GM18870 (cell line): ENCODE data around the gene CHSY3.

Source experiments
- ATAC-seq: cut with Tn5 transposase; IDR thresholded peaks from one replicate; pipeline ENCODE4 v1.9.1; 2021; ENCODE audit warnings: moderate library complexity; ENCODE audit not compliant: unreplicated experiment

Gene CHSY3

DNA sequence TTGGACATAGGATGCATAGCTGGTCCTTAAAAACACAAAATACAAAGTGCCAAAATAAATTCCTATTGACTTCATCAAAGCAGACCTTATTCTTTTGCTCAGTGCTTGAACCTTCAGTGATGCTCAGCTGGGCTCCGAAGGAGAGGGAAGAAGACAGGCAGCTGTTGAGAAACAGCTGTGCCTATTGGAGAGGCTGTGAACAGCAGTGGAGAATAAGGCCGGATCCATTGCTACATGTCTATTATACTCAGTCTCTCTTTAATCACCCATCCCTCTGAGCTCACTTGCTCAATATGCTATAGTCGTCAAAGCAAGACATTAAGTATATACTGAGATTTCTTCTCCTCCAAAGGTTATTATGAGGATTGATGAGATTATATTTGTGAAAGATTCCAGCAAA lies 174.4 kb downstream of the CHSY3 start:
- no peak for ATAC-seq

DNA sequence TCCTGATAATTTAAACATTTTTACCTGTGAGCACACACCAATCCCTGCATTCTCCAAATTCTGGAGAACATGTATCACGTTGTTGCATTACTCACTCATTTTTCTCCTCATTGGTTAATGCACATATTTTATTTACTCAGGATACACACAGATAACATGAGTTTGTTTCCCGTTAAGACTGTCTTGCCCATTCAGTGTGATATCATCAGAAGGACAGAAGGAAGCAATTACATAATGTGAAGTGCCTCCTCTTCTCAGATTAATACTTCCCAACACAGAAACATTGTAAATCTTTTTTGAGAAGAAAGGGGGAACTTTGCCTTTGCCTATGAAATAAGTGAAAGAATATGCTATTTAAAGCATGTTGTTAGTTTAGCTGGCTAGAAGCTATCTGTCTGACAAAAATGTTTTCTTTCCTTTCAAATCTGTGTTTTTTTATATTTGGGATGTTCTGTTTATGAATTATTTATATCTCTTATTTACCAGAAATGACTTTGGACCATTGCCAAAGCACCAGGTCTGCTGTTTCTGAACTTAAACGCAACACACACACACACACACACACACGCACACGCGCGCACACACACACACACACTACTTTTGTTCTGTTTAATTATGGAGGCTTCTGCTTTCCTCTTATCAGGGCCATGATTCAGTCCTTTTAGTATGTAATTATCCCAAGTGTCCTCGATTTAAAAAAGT lies 186.5 kb downstream of the CHSY3 start:
- no peak for ATAC-seq

DNA sequence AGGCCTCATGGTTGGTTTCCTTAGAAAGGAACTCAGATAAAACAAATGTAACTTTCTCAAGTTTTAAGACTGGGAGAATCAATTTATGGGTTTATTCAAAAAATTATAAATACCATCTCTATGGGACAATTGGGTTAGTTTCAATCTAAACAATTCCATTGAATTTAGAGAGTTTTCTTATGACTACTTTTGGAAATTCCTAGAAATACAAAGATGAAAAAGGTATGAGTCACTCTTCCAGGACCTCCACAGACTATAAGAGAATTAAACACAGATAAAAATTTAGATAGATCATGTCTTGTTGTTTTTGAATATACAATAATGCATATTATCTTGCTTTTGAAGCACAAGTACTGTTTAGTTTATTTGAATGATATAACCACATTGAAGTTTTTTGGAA lies 188.7 kb downstream of the CHSY3 start:
- no peak for ATAC-seq

DNA sequence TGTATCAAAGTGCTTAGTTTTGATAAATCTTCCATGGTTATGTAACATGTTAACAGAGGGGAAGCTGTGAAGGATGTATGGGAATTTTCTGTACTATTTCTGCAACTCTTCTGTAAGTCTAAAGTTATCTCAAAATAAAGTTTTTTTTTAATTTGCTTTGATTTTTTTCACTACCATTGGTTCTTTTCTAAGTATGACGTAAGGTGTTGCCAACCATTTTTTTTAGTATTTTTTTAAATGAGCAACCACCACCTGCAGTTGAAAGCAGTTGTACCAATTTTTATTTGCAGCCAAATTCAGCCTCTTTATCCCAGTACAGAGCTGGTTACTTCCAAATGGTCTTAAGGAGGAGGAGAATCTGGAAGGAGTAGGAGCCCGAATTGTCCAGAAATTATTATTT lies 192.2 kb downstream of the CHSY3 start:
- ATAC-seq, result no peak

DNA sequence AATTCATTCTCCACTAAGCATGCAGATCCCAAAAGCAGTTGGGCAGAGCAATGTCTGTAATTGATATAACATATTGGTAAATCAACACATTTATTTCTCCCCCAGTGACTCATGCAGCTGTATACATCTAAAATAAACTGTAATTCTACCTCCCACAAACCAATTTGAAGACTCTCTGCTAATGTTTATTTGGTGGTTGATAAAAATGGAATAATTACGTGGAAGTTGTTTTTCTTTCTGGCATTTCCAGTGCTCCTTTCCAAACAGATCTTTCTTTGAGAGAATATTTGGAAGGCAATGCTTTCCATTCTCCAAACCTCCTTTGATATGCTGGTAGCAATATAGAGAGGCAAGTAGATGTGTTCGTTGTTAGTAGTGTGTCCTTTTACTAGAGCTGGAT lies 194.7 kb downstream of the CHSY3 start:
- ATAC-seq, result no peak

DNA sequence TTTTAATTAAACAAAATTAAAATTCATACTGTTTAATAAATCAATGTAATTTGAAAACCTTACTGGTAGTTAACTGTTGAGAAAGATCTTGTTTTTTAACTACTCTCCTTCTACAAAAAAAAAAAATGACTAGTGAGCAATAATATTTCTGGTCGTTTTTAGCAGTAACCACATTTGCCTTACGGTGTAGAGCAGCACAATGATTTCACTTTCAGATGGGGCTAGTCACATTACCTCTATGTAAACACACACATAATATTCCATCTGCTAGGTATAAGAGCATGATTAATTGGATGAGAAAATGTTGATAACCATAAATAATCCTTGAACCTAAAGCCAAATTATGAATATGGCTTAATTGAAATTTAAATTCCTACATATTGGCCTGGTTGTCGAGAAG lies 198.1 kb downstream of the CHSY3 start:
- peak; percentile 87 for ATAC-seq

DNA sequence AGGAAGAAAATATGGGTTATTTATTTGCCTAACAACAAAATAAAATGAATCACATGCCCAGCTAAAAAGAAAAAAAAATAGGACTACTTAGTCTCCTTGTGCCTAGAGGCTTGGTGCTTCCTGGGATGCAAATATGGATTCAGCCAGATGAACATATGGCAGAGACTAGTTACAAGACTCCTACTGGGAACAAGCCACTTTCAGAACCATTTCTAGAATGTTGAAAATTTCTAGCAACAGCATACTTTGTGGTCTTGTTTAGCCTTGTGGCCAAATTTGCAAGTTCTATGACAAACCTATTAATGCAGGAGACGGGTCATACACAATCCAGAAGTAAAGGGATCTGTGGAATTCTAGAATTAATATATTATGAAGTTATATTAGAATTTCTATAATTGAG lies 198.7 kb downstream of the CHSY3 start:
- ATAC-seq, result no peak

DNA sequence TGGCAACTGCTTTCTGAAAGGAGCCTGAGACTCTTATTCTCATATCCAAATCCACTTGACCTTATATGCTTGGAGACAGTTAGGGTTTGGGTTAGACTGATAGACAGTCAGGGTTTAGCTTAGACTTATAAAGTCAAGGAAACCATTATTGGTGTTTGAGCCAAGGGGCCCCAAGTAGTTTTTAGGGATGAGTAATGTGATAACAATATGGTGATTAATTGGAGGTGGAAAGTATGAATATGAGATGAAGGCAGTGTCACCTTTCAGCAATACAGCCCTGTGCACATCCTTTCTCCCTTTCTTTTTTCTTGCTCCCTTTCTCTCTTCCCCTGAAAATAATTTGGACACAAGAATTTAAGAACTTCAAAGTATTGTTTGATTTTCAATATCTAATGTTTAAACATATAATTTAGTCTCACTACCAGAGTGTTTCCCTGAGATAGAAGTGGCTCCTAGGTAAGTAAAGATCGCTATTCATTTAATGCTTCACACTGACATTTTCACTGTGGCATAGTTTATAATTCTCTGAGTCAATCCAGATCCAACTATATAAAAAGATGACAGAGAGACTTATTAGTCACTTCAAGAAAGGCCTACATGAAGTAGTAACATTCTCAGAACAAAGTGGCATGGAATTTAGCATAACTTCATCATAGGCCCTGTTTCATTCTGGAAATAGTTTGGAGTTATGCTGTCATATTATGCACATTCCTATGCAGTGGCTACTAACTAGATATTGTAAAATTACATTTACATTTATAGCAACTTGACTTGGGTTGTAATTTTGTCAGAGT lies 200.8 kb downstream of the CHSY3 start:
- ATAC-seq, result no peak

DNA sequence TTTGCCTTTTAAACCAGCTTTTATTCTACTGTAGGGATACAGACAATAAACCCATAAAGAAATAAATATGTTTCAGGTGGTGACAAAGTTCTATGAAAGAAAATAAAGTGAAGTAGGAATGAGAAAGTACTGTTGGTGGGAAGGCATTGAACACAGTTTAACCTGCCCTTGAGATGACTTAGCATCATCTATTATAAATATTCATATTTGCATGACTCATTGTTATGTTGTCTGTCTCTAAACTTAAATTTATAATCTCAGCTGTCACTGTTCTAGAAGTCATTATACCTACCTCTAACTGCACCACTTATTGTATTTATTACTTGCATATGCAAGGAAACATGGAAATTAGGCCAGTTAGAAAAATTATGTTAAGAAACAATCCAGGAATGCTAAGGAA lies 202.2 kb downstream of the CHSY3 start:
- ATAC-seq, result no peak

DNA sequence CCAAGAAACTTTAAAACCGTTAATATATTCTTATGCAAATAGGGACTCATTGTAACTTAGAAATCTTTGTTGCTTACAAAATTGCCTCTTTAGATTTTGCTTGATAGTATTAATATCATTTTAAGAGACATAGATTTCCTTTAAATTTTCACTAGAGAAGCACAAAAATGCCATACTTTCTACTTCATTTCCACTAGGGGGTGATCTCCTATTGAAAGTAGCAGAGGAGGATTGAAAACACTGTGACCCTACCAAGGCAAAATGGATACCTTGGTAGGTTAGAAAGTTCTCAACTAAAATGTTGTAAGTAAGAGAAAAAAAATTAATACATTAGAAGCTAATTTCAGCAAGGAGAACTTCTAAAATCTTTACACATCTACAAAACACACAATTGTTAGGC lies 204.9 kb downstream of the CHSY3 start:
- ATAC-seq, result no peak

DNA sequence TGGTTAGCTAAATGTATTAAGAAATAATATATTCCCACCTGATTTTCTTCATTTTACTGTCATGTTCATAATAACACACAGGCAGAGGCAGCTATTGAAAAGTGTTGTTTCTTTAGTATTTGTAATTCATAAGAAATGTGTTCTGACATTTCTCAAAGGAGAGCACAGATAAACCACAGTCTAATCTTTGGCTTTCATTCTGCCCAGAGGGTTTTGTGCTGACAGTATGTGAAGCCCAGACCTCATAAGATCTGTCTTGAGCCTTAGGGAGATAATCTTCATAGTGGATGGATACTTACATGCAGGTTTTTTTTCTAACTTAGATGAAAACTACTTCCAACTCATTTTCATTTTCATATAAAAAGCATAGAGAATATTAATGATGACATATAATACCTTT lies 206.1 kb downstream of the CHSY3 start:
- ATAC-seq, result no peak

DNA sequence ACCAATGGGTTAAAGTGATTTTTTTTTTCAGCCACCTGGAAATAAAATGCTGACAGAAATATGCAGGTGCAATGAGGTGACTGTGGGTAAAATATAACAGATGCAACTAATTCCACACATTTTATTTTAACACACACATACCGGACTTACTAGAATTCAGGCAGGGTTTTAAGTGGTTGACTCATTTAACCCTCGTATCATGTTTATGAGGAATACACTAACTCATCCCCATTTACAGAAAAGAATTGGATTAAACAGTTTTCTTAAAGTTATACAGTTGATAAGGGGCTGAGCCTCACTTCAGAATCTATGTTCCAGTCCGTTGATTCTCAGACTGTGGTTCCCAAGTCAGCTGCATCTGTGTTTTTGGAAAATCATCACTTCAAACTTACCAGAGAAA lies 207.5 kb downstream of the CHSY3 start:
- ATAC-seq, result no peak

DNA sequence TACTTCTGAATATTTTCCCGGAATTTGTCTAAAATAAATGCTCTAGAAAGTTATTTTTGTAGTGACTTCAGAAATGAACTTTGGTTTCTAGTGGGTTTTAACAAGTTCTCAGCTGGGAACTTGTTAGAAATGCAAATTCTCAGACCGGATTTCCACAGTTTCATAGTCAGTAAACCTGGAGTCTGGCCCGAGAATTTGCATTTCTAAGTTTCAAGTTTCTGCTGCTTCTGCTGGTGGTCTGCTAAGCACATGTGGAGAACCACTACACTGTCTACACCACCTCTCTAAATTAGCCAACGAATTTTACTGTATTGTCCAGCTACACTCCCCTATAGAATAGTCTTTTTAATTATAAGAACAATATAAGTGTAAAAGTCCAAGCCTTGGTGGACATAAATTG lies 208.0 kb downstream of the CHSY3 start:
- peak; percentile 86 for ATAC-seq

DNA sequence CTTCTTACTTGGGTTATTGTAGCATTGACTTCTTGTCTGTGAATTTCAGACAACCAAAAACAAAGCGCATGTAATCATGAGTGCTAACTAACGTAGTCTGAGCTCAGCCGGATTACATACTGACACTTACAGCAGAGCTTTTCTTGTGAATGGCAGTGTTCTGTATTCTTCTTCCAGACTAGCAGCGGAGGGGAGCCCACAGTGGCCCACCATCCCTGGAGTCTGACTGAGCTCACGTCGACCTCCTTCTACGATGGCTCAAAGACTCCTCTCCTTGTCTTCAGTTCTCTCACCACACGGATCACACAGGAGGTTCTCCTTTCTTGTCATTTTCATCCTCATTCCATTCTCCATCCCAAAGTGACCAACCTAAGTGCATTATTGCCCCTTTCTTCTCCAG lies 211.4 kb downstream of the CHSY3 start:
- no peak for ATAC-seq

DNA sequence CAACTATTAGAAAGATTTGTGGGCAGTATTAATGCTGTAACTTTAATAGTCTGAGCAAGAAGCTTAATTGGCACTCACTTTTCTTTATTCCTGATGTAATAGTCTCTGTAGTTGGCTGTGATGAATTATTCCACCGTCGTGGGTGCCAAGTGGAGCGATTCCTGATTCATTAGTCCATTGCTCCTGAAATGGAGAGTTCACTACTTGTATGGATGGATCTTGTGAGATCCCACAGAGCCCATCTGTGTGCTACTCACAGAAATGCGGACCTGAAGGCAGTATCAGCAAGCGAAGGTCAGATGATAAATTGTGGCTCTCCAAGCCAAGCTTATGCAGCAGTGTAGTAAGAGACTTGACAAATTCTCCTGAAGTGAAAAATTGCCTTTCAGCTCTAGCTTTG lies 212.2 kb downstream of the CHSY3 start:
- no peak for ATAC-seq

DNA sequence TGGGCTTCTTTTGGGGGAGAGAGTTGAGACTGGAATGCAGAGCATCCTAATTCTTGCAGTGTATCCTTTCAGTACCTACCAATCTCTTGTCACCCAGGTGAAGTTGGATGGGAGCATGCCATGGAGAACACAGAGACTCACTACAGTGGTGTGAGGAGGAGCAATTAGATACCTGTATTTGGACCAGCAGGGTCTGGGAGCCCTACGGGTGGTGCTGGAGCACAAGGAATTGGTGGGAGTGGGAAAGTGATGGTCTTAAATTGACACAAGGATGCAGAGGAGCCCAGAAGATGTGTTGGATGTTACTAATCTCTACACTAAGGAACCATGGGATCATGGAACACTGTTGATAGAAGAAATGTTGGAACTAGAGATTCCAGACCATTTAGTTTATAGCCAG lies 212.7 kb downstream of the CHSY3 start:
- ATAC-seq, result no peak

DNA sequence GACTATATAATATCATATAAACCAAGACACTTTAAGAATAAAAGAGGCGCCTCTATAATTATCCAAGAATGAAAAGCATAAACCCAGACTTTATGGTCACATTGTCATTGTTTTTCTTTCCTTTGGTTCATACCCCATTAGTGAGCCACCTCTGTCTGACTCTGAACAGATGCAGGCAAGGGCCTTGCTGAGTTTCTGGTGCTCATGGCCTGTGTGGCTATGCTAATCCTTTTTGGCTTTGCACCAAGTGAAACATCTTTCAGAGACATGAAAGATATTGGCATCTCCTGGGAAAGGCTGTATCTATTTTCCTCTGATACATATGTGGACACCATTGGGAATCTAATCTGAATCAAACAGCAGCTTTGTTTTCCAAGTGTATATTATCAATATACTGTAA lies 222.5 kb downstream of the CHSY3 start:
- ATAC-seq, result no peak

DNA sequence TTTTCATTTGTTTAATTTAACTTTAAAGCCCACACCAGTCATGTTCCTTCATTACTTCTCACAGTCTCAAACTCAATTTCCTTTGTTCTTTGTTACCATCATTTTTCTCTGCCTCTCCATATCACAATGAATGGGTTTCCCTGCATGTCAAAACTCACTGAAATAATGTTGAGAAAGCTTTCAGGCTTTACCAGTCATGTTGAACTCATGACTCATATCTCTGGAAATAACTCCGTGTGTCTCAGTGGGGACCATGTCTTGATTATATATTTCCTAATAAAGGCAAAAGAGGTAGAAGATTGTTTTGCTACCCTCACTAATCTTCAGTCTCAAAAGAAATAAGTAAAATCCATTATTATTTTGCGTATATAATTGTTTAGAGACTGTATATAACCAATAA lies 231.2 kb downstream of the CHSY3 start:
- no peak for ATAC-seq

DNA sequence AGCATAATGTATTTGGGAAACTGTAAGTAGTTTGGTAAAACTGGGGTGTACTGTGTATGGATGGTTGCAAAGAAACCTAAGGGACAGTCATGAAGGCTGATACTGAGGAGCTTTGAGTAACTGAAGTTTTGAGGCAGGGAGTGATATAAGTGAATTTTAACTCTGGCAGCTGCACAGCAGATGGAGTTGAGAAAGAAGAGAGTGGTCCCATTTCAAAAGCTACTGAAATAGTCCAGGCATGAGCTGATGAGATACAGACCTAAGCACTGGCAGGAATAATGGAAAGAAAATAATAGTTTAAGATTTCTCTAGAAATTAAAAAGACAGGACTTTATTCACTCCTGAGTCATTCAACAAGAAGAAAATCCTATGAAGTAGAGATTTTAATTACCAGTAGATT lies 232.0 kb downstream of the CHSY3 start:
- ATAC-seq, result no peak

DNA sequence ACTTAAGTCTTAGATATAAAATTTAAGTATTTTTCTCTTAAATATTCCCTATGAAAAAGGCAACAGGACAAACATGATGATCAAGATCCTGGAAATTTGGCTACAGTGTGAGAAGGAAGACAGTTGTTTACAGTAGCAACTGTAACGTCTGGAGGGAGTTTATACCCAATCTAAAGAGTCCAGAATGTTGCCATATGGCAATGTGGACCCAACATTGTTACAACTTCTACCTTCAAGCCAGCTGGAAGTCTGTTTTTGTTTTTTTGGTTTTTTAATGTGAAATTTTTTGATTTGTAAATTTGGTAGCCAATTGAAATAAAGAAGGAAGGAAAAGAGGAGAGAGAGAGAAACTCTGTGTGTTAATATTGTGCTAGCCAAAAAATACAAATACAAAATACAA lies 233.4 kb downstream of the CHSY3 start:
- ATAC-seq, result no peak

DNA sequence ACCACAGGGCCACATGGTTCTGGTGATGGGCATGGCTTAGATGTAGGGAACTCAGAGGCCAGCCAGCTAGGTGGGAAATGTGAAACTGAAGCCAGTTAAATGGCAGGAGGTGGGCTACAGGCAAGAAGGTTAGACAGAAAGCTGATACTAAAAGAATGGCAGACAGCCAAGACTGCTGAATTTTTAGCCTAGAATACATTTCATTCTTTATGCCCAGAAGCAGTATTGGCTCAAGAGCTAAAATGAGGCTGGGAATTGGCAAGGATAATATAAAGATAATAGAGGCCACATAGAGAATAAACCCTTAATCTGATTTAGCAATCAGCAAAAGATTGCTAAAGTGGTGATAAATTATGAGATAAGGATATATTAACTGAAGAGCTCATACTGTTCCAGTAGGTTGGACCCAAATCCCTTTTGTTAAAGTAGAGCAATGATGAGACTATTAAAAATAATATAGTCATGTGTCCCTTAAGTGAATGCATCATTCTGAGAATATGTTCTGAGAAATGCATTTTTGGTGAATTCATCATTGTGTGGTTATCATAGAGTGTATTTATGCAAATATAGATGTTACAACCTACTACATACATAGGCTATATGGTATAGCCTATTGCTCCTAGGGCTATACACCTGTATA lies 234.3 kb downstream of the CHSY3 start:
- no peak for ATAC-seq

DNA sequence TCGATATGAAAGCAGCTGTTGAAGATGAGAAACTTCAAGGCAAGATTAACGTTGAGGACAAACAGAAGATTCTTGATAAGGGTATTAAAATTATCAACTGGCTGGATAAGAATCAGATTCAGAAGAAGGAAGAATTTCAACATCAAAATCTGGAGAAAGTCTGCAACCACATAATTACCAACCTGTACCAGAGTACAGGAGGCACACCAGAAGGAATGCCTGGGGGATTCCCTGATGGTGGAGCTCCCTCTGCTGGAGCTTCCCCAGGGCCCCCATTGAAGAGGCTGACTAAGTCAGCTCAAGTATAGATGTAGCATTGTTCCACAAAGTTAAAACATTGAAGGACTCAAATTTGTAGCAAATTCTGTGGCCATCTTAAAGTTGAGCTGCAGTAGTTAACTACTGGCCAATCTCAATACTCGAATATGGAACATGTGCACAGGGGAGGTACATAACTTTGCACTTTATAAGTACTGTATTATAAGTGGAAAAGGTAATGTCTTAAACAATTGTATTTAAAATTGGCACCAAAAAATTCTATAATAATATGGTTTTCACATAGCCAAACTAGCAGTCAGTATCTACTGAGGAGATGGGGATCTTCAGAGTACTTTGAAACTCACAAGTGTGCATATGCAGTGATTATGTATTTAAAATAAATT lies 237.5 kb downstream of the CHSY3 start:
- ATAC-seq, result peak; percentile 68
